ENCODE results near the gene CALM3. TPM values are rescaled to one million over a fixed set of nuclear protein-coding genes. Genes with fewer than 3 reads are reported as not detected.

CALM3 gene
- total RNA-seq, 3 donors from 2014 or later (not counting 1 experiment from before 2014, with no cell fraction given), result 218 to 272 (median 235) TPM

DNA sequence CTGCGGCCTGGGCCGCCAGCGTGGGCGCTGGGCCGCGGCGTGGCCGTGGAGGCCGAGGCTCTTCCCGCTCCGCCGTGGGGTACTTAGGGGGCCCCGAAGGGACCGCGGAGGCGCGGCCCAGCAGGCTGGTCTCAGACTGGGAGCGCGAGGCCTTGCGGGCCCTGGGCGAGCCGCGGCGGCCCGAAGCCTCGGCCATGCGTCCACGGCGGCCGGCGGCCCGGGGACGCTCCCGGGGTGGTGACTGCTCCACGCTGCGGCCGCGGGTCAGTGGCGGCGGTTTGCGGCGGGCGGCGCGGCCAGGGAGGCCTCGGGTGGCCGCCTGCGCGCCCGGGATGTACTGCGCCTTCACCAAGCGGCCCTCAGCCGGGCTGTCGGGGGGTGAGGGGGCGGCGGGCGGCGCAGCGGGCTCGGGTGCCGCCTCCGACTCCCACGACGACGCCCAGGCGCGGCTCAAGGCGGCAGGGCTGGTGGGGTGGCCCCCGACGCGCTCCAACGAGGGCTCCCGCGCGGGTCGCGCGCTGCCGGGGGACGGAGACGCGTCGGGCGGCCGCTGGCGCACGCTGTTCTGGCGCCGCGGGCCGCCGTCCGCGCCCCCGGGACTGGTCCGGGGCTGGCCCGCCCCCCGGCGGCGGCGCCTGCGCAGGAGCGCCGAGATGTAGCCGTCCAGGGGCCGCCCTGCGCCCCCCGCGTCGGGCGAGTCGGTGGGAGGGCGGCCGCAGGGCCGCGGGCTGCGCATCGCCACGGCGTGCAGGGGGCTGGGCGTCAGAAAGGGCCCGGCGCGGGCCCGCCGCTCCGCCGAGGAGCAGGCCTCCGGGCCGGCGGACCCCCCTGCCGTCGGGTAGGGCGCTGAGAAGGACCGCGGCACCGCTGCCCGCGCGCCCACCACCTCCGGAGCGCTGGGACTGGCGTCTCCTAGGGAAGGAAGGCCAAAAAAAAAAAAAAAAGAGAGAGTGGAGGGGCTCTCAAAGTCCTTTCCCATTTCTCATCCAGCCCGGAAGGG, 48.1 kb downstream of the CALM3 start:
- Histone ChIP-seq H3K4me3 (ENCODE audit: low read length) (no peak overlapping the region), H3K36me3 (ENCODE audit: control insufficient read depth, insufficient read depth, low read length) (no peaks in the 10 kb centered on the region), H3K27me3 (ENCODE audit: control insufficient read depth, insufficient read depth, low read length) (peaks cover 19% of the 10 kb centered on the region), H3K9me3 (ENCODE audit: control insufficient read depth, insufficient read depth, low read length) (peaks cover 5% of the 10 kb centered on the region), H3K27ac (ENCODE audit: low read length) (no peak overlapping the region), H3K4me1 (ENCODE audit: control insufficient read depth, insufficient read depth, low read length) (no peaks in the 10 kb centered on the region)
- Mint-ChIP-seq H3K36me3 (no peaks in the 10 kb centered on the region), H3K4me1 (peaks cover 0 to 7% of the 10 kb centered on the region in 2 donors), H3K4me3 (no peak overlapping the region), H3K9me3 (no peaks in the 10 kb centered on the region), H3K27ac (no peak overlapping the region), H3K27me3 (ENCODE audit: low read depth in 2 of 2) (peaks cover 48 to 53% of the 10 kb centered on the region in 2 donors)
- 24% methylated on average over 144 of the region's 144 CpGs for WGBS (ENCODE audit: insufficient coverage)
- intact Hi-C loops (cut with micrococcal nuclease), result no loop called here
- no peak for ATAC-seq
- no peak for DNase-seq
- TF ChIP-seq, protein P1, sequence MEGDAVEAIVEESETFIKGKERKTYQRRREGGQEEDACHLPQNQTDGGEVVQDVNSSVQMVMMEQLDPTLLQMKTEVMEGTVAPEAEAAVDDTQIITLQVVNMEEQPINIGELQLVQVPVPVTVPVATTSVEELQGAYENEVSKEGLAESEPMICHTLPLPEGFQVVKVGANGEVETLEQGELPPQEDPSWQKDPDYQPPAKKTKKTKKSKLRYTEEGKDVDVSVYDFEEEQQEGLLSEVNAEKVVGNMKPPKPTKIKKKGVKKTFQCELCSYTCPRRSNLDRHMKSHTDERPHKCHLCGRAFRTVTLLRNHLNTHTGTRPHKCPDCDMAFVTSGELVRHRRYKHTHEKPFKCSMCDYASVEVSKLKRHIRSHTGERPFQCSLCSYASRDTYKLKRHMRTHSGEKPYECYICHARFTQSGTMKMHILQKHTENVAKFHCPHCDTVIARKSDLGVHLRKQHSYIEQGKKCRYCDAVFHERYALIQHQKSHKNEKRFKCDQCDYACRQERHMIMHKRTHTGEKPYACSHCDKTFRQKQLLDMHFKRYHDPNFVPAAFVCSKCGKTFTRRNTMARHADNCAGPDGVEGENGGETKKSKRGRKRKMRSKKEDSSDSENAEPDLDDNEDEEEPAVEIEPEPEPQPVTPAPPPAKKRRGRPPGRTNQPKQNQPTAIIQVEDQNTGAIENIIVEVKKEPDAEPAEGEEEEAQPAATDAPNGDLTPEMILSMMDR (IDR thresholded peaks at IDR 0.05), result no peak

- intact Hi-C loops (cut with micrococcal nuclease), result no loop called here
- H3K27ac ChIP-seq (ENCODE audit: low read length), result no peak overlapping the region
- TF ChIP-seq, protein P1 (IDR thresholded peaks at IDR 0.05), result no peak
- H3K4me1 ChIP-seq (ENCODE audit: control insufficient read depth, insufficient read depth, low read length), result no peaks in the 10 kb centered on the region
- Mint-ChIP-seq H3K4me1 (peaks cover 0 to 7% of the 10 kb centered on the region in 2 donors), H3K4me3 (no peak overlapping the region), H3K36me3 (no peaks in the 10 kb centered on the region), H3K27me3 (ENCODE audit: low read depth in 2 of 2) (peaks cover 49 to 52% of the 10 kb centered on the region in 2 donors), H3K9me3 (no peaks in the 10 kb centered on the region), H3K27ac (no peak overlapping the region)
- no peaks in the 10 kb centered on the region for H3K36me3 ChIP-seq (ENCODE audit: control insufficient read depth, insufficient read depth, low read length)
- peaks cover 19% of the 10 kb centered on the region for H3K27me3 ChIP-seq (ENCODE audit: control insufficient read depth, insufficient read depth, low read length)
- ATAC-seq (no peak), DNase-seq (no peak)
- H3K9me3 ChIP-seq (ENCODE audit: control insufficient read depth, insufficient read depth, low read length), result peaks cover 5% of the 10 kb centered on the region
- no peak overlapping the region for H3K4me3 ChIP-seq (ENCODE audit: low read length)
- WGBS (ENCODE audit: insufficient coverage), result 86% methylated on average over 7 of the region's 7 CpGs
Observed at GRCh38 chr19:46650445-46650844, 49.3 kb downstream of the CALM3 start.

DNA sequence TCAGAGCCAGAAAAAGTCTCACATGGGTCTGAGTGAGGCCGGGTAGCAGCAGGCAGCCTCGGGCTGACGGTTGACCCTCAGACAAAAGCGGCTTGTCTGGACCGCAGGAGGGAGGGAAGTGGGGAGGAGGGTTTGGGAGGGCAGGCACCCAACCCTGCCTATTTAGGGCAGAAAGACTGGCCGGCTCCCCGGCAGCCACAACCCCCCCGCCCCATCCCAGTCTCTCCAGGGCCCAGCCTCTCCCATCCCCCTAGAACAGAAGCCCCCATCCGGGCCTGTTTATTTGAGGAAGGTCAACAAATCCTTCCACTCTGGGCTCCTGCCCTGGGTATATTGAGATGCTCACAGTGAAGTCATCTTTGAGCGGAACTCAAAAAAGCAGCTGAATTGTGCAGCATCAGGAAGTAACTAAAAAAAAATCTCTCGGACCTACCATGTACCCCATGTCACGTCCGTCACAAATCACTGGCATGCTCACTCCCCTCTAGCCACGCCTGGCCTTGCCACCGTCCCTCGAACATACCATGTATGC, 53.6 kb downstream of the CALM3 start:
- Histone ChIP-seq H3K4me1 (ENCODE audit: control insufficient read depth, insufficient read depth, low read length) (peaks cover 6% of the 10 kb centered on the region), H3K36me3 (ENCODE audit: control insufficient read depth, insufficient read depth, low read length) (no peaks in the 10 kb centered on the region), H3K27me3 (ENCODE audit: control insufficient read depth, insufficient read depth, low read length) (peaks cover 27% of the 10 kb centered on the region), H3K4me3 (ENCODE audit: low read length) (no peak overlapping the region), H3K9me3 (ENCODE audit: control insufficient read depth, insufficient read depth, low read length) (no peaks in the 10 kb centered on the region), H3K27ac (ENCODE audit: low read length) (no peak overlapping the region)
- no peak overlapping the region for H3K4me3 Mint-ChIP-seq
- 73% methylated on average over 15 of the region's 16 CpGs for WGBS (ENCODE audit: insufficient coverage)
- no peaks in the 10 kb centered on the region for H3K36me3 Mint-ChIP-seq
- ATAC-seq (no peak), DNase-seq (no peak)
- no peaks in the 10 kb centered on the region for H3K9me3 Mint-ChIP-seq
- peaks cover 3 to 10% of the 10 kb centered on the region in 2 donors for H3K4me1 Mint-ChIP-seq
- intact Hi-C loops (cut with micrococcal nuclease), result no loop called here
- TF ChIP-seq, protein P1 (IDR thresholded peaks at IDR 0.05), result no peak
- peaks cover 46 to 52% of the 10 kb centered on the region in 2 donors for H3K27me3 Mint-ChIP-seq (ENCODE audit: low read depth in 2 of 2)
- no peak overlapping the region for H3K27ac Mint-ChIP-seq

All from natural killer cell (primary cell).